ENCODE measurements around the gene TBC1D9B. TPM values are rescaled to one million over a fixed set of nuclear protein-coding genes. Genes with fewer than 3 reads are reported as not detected.
"Not testable (repeated sequence)": the region's sequence is repeated elsewhere in the genome, so short reads cannot be mapped to it uniquely, and the experiment has no call there.

TBC1D9B gene
- total RNA-seq, 1 experiment from 2014 or later, result 44.9 TPM

GRCh38 chr5:179872055-179872827 lies 35.5 kb downstream of the TBC1D9B start:
- Histone ChIP-seq H3K27ac (ENCODE audit: low read length) (no peak overlapping the region), H3K9me3 (ENCODE audit: low read length) (no peaks in the 10 kb centered on the region), H3K4me1 (ENCODE audit: insufficient read depth, low read length) (no peaks in the 10 kb centered on the region), H3K27me3 (ENCODE audit: low read length) (no peaks in the 10 kb centered on the region), H3K4me2 (ENCODE audit: low read length) (no peak overlapping the region), H3K9me2 (replicated peaks; ENCODE audit: low read length) (no peaks in the 10 kb centered on the region), H3F3A (ENCODE audit: low read length, unreplicated experiment) (no peaks in the 10 kb centered on the region), H3K79me2 (ENCODE audit: low read length) (no peaks in the 10 kb centered on the region), H3K9ac (ENCODE audit: low read length) (no peak overlapping the region), H2AFZ (ENCODE audit: low read length) (no peak overlapping the region), H3K36me3 (ENCODE audit: low read depth, low read length) (no peaks in the 10 kb centered on the region; the same call in 1 of the 2 replicates), H4K20me1 (ENCODE audit: low read length) (no peaks in the 10 kb centered on the region), H3K4me3 (ENCODE audit: low read length) (no peak overlapping the region)
- no peak for DNase-seq
- POLR2A ChIA-PET (ENCODE audit: unreplicated experiment), result no interaction called here
- no peak for ATAC-seq
- intact Hi-C loops (cut with micrococcal nuclease), result no loop called here
- CTCF ChIA-PET, result no interaction called here
- TF ChIP-seq CTCF (conservative IDR thresholded peaks at IDR 0.05; ENCODE audit: low read depth, low read length) (no peak), EZH2 (IDR thresholded peaks at IDR 0.05; ENCODE audit: low read length, unreplicated experiment) (no peak), EZH2phosphoT487 (IDR thresholded peaks at IDR 0.05; ENCODE audit: borderline replicate concordance, low read length) (no peak)
- no TSS peak for BruUV-seq (replicated peaks)

GRCh38 chr5:179871533-179871932 lies 36.2 kb downstream of the TBC1D9B start:
- H4K20me1 ChIP-seq (ENCODE audit: low read length); H2AFZ ChIP-seq (ENCODE audit: low read length); H3K9me3 ChIP-seq (ENCODE audit: low read length); H3F3A ChIP-seq (ENCODE audit: low read length, unreplicated experiment); H3K4me1 ChIP-seq (ENCODE audit: insufficient read depth, low read length); DNase-seq; H3K9me2 ChIP-seq (replicated peaks; ENCODE audit: low read length); H3K27me3 ChIP-seq (ENCODE audit: low read length); H3K27ac ChIP-seq (ENCODE audit: low read length); H3K4me2 ChIP-seq (ENCODE audit: low read length); POLR2A ChIA-PET (ENCODE audit: unreplicated experiment); CTCF ChIA-PET; H3K36me3 ChIP-seq (ENCODE audit: low read depth, low read length); H3K79me2 ChIP-seq (ENCODE audit: low read length); intact Hi-C loops (cut with micrococcal nuclease); BruUV-seq (replicated peaks); H3K9ac ChIP-seq (ENCODE audit: low read length); ATAC-seq; H3K4me3 ChIP-seq (ENCODE audit: low read length): not testable (repeated sequence)

GRCh38 chr5:179870952-179871351 lies 36.7 kb downstream of the TBC1D9B start:
- Histone ChIP-seq H3K4me2 (ENCODE audit: low read length) (no peak overlapping the region), H2AFZ (ENCODE audit: low read length) (no peak overlapping the region), H3F3A (ENCODE audit: low read length, unreplicated experiment) (no peaks in the 10 kb centered on the region), H3K27ac (ENCODE audit: low read length) (no peak overlapping the region), H3K4me3 (ENCODE audit: low read length) (no peak overlapping the region), H3K27me3 (ENCODE audit: low read length) (no peaks in the 10 kb centered on the region), H4K20me1 (ENCODE audit: low read length) (no peaks in the 10 kb centered on the region), H3K79me2 (ENCODE audit: low read length) (no peaks in the 10 kb centered on the region), H3K4me1 (ENCODE audit: insufficient read depth, low read length) (no peaks in the 10 kb centered on the region), H3K9ac (ENCODE audit: low read length) (no peak overlapping the region), H3K9me3 (ENCODE audit: low read length) (no peaks in the 10 kb centered on the region), H3K9me2 (replicated peaks; ENCODE audit: low read length) (no peaks in the 10 kb centered on the region), H3K36me3 (ENCODE audit: low read depth, low read length) (no peaks in the 10 kb centered on the region; the same call in 1 of the 2 replicates)
- no peak for TF ChIP-seq EZH2phosphoT487 (IDR thresholded peaks at IDR 0.05; ENCODE audit: borderline replicate concordance, low read length)
- no peak for TF ChIP-seq CTCF (conservative IDR thresholded peaks at IDR 0.05; ENCODE audit: low read depth, low read length)
- no peak for TF ChIP-seq EZH2 (IDR thresholded peaks at IDR 0.05; ENCODE audit: low read length, unreplicated experiment)
- no peak for ATAC-seq
- intact Hi-C loops (cut with micrococcal nuclease), result no loop called here
- DNase-seq, result no peak
- ChIA-PET CTCF (no interaction called here), POLR2A (ENCODE audit: unreplicated experiment) (no interaction called here)
- no TSS peak for BruUV-seq (replicated peaks)
